Ovary (tissue), 9 donors: ENCODE results near the gene TMUB1. TPM values are rescaled to one million over a fixed set of nuclear protein-coding genes. Genes with fewer than 3 reads are reported as not detected.

Experiments used
- DNase-seq, 5 donors: peaks; one replicate each; pipeline ENCODE4 v3.0.0-alpha.2; 2019 to 2020
- H3K27ac ChIP-seq, 2 donors: fragments of 200-600 bp; one replicate each; pipeline versions ENCODE4 v1.5.1 to v1.8.0; 2019 to 2022
- H3K27me3 ChIP-seq: fragments of 200-600 bp; one replicate; pipeline ENCODE4 v1.8.0; 2022
- H3K36me3 ChIP-seq: fragments of 200-600 bp; sonication (generic); one replicate; pipeline ENCODE4 v1.5.1; 2019
- H3K4me1 ChIP-seq: one replicate; pipeline ENCODE4 v1.8.1; 2013; ENCODE audit warnings: mild to moderate bottlenecking, moderate library complexity; ENCODE audit not compliant: insufficient read depth
- H3K4me3 ChIP-seq: fragments of 200-600 bp; sonication (generic); one replicate; pipeline ENCODE4 v1.5.1; 2017
- H3K9me3 ChIP-seq, 2 donors: fragments of 200-600 bp in 1 of 2; sonication (generic) in 1 of 2; one replicate each; pipeline versions ENCODE4 v1.5.1 to v1.8.1; 2013 to 2019; ENCODE audit warnings: mild to moderate bottlenecking in 1 of 2, moderate library complexity in 1 of 2
- EP300 ChIP-seq: sonication (generic); formaldehyde crosslinking; IDR thresholded peaks from one replicate; pipeline ENCODE4 v1.6.1; 2017; ENCODE audit warnings: antibody characterized with exemption
- POLR2A ChIP-seq: fragments of 450-650 bp; IDR thresholded peaks from one replicate; pipeline ENCODE4 v1.6.1; 2017; ENCODE audit warnings: antibody characterized with exemption, mild to moderate bottlenecking, moderate library complexity
- WGBS, 3 donors: extraction: QIAGEN DNeasy Blood & Tissue Kit in 1 of 3; methylation state at CpG; one replicate each; pipeline versions ENCODE4 v1.1.5 to v1.1.7; 2013 to 2017; 5-methylcytosine and 5-hydroxymethylcytosine counted together
- intact Hi-C, 4 donors: fragments of 100-400 bp; cut with DNase I; formaldehyde crosslinking; loops; one replicate each; pipeline versions ENCODE4 v1.11.0 to v1.15.1; 2022 to 2023
- polyA plus RNA-seq, 2 donors: library from polyadenylated mRNA; stranded (reverse); fragments of 200-250 nt in 1 of 2; fragments of 350-450 nt in 1 of 2; fragmentation: Illumina TruSeq in 1 of 2; extraction: RNeasy Lipid Tissue Mini Kit (QIAGEN cat#74804) in 1 of 2; gene quantifications; one replicate each; pipeline ENCODE4 v1.2.3, GENCODE V29; 2013 to 2014
- total RNA-seq, 7 donors: library from RNA; depleted of rRNA in 2 of 7; stranded (reverse); fragments of >200 nt in 2 of 7; fragmentation: NEBNext Ultra II Directional in 3 of 7; extraction: Animal tissue kit (Norgen Biotek cat#: 25700) in 3 of 7; gene quantifications; one replicate each; pipeline versions ENCODE4 v1.1.0 to v1.2.4, GENCODE V29; 2016 to 2023
- TF ChIP-seq, protein P1 (sequence below), 3 donors: fragments of 450-650 bp in 2 of 3; fragments of 200-600 bp in 1 of 3; IDR thresholded peaks; one replicate each; pipeline versions ENCODE4 v1.5.1 to v1.8.0; 2016 to 2022; ENCODE audit warnings: antibody characterized with exemption in 3 of 3, mild to moderate bottlenecking in 1 of 3
- donor health status: DM: no; HTN: no; CAD: no; lungs with moderate emphysema.
- donor health status: DM: no; HTN: no; CAD: no.
- donor health status: Bipolar disorder and iron deficiency.
- donor health status: DM: yes; HTN: yes; CAD: no.
- donor health status: DM: no; HTN: no; CAD: no.
- donor health status: DM: yes; HTN: yes; CAD: no.

The TMUB1 gene
- total and polyA plus RNA-seq, 9 donors, result 1.9 to 40.3 (median 28.8) TPM

DNA sequence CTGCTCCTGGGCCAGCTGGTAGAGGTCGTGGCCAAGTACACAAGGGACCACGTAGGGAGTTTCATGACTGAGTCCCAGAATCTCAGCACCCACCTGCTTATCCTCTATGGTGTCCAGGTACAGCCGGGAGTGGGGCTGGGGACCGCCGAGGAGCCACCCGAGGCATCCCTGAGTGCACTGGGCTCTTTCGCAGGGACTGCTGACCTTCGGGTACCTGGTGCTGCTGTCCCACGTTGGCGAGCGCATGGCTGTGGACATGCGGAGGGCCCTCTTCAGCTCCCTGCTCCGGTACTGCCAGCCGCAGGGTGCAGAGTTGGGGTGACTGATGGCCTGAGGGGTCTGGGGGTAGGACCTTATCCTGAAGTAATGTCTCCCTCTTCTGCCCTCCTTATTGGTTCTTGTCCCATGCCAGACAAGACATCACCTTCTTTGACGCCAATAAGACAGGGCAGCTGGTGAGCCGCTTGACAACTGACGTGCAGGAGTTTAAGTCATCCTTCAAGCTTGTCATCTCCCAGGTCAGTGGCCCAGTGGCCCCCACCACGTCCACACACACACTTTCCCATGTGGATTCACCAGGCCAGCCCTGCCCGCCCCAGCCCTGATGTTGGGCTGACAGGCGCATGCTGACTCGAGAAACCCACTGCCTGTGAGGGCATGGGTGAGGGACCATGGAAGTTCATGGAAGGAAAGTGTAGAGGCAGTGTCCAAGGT, 48.8 kb downstream of the TMUB1 start:
- H3K27me3 ChIP-seq, result no peaks in the 10 kb centered on the region
- WGBS, 3 donors, result 89 to 92% (median 91%) methylated on average over 20 to 21 of the region's 21 CpGs
- H3K9me3 ChIP-seq, result no peaks in the 10 kb centered on the region
- intact Hi-C loops, result loop anchor here in 1 of 4 donors (5.0 kb wide), 1 partner anchor 78 kb away; no protein-coding TSS in a partner anchor
- no peak overlapping the region for H3K4me3 ChIP-seq
- no peaks in the 10 kb centered on the region for H3K36me3 ChIP-seq
- TF ChIP-seq, protein P1, sequence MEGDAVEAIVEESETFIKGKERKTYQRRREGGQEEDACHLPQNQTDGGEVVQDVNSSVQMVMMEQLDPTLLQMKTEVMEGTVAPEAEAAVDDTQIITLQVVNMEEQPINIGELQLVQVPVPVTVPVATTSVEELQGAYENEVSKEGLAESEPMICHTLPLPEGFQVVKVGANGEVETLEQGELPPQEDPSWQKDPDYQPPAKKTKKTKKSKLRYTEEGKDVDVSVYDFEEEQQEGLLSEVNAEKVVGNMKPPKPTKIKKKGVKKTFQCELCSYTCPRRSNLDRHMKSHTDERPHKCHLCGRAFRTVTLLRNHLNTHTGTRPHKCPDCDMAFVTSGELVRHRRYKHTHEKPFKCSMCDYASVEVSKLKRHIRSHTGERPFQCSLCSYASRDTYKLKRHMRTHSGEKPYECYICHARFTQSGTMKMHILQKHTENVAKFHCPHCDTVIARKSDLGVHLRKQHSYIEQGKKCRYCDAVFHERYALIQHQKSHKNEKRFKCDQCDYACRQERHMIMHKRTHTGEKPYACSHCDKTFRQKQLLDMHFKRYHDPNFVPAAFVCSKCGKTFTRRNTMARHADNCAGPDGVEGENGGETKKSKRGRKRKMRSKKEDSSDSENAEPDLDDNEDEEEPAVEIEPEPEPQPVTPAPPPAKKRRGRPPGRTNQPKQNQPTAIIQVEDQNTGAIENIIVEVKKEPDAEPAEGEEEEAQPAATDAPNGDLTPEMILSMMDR (IDR thresholded peaks at IDR 0.05), result no peak
- no peak for TF ChIP-seq EP300
- TF ChIP-seq POLR2A, result no peak
- DNase-seq, result no peak
- peaks cover 3% of the 10 kb centered on the region for H3K4me1 ChIP-seq
- H3K27ac ChIP-seq, result no peak overlapping the region

DNA sequence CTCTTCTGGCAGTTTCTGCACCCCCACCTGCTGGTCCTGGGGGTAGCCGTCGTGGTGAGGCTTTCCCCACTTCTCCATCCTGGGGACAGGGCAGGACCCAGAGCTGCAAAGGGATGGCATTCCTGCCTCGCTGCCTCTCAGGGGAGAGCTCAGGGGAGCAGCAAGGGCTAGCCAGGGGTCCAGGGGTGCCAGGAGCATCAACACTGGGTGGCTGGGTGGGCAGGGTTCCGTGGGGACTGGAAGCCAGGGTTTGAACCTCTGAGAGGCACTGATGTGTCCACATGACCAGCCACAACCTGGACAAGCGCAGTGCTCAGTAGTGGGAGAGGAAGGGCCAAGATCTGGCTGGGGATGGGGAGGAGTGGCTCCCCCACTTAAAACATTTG, 49.4 kb downstream of the TMUB1 start:
- intact Hi-C loops, result no loop called here
- H3K27ac ChIP-seq, result no peak overlapping the region
- WGBS, 3 donors, result 88 to 94% (median 92%) methylated on average over 5 of the region's 5 CpGs
- H3K9me3 ChIP-seq, result no peaks in the 10 kb centered on the region
- peaks cover 5% of the 10 kb centered on the region for H3K4me1 ChIP-seq
- no peak overlapping the region for H3K4me3 ChIP-seq
- TF ChIP-seq, protein P1 (IDR thresholded peaks at IDR 0.05), result no peak
- TF ChIP-seq EP300 (no peak), POLR2A (no peak)
- no peaks in the 10 kb centered on the region for H3K27me3 ChIP-seq
- no peak for DNase-seq
- no peaks in the 10 kb centered on the region for H3K36me3 ChIP-seq

DNA sequence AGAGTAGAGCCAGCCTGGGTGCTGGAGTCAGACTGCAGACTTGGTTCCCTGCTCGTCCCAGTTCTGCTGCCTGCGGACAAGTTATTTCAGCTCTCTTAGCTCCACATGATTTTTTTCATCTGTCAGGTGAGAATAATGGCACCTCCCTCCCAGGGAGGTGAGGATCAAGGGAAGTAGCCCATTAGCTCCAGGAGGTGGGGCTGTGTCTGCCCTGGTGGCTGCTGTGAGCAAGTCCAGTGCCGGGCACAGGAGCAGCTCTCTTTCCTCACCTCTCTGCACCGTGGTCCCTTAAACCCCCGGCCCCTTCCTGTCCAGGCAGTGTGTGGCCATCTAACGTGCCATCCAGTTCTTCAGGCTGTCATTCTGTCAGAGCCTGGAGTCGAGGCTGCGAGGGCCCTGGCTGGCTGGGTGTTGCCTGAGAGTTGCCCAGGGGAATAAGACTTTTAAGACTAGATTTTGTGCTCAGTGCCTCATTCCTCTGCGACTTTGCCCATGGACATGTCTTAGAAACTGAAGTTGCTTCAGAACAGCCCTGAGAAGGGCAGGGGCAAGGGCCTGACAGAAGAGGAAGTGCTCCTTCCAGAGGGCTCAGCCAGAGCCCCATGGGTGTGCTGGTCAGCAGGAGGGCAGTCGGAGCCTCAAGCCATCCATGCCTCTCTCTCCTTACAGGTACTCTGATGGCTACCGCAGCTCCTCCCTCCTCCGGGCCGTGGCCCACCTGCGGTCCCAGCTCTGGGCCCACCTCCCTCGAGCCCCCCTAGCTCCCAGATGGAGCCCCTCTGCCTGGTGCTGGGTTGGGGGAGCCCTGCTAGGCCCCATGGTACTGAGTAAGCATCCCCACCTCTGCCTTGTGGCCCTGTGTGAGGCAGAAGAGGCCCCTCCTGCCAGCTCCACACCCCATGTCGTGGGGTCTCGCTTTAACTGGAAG, 50.1 kb downstream of the TMUB1 start:
- Histone ChIP-seq H3K36me3 (no peaks in the 10 kb centered on the region), H3K4me3 (no peak overlapping the region), H3K27ac (no peak overlapping the region), H3K9me3 (no peaks in the 10 kb centered on the region), H3K4me1 (peaks cover 4% of the 10 kb centered on the region), H3K27me3 (no peaks in the 10 kb centered on the region)
- 82 to 88% (median 87%) methylated on average over 17 of the region's 17 CpGs for WGBS, 3 donors
- no peak for DNase-seq
- intact Hi-C loops, result no loop called here
- no peak for TF ChIP-seq EP300
- no peak for TF ChIP-seq POLR2A
- TF ChIP-seq, protein P1 (IDR thresholded peaks at IDR 0.05), result no peak

Other genes with a start within 250 kb of the TMUB1 start
- under 1 TPM in 2 of 7 donors, not detected in 5; 0.26 to 0.95 TPM for gene AOC1, start 231.0 kb downstream of the TMUB1 start, total RNA-seq
- gene AOC1, start 231.0 kb downstream of the TMUB1 start, polyA plus RNA-seq, result not detected
- 10 to 100 TPM in 2 of 7 donors, 1 to 10 TPM in 5; 2.0 to 26.3 (median 8.0) TPM for gene KCNH2, start 105.2 kb downstream of the TMUB1 start, total RNA-seq
- 1 to 10 TPM; 3.0 to 5.0 TPM for gene KCNH2, start 105.2 kb downstream of the TMUB1 start, polyA plus RNA-seq
- gene NOS3, start 92.5 kb downstream of the TMUB1 start, total RNA-seq, result 10 to 100 TPM in 1 of 7 donors, 1 to 10 TPM in 6; 2.9 to 26.0 (median 5.4) TPM
- gene NOS3, start 92.5 kb downstream of the TMUB1 start, polyA plus RNA-seq, result 1 to 10 TPM; 1.0 to 8.9 TPM
- 1 to 10 TPM in 1 of 7 donors, under 1 TPM in 6; 0.18 to 1.0 (median 0.40) TPM for gene ATG9B, start 59.0 kb downstream of the TMUB1 start, total RNA-seq
- gene ATG9B, start 59.0 kb downstream of the TMUB1 start, polyA plus RNA-seq, result under 1 TPM; 0.03 to 0.19 TPM
- gene ABCB8, start 55.0 kb downstream of the TMUB1 start, total RNA-seq, result 10 to 100 TPM; 15.5 to 45.2 (median 29.1) TPM
- 10 to 100 TPM in 1 of 2 donors, 1 to 10 TPM in 1; 6.1 to 14.7 TPM for gene ABCB8, start 55.0 kb downstream of the TMUB1 start, polyA plus RNA-seq
- 1 to 10 TPM; 2.5 to 9.4 (median 4.5) TPM for gene ASIC3, start 35.0 kb downstream of the TMUB1 start, total RNA-seq
- 1 to 10 TPM; 1.0 to 2.9 TPM for gene ASIC3, start 35.0 kb downstream of the TMUB1 start, polyA plus RNA-seq
- gene CDK5, start 25.6 kb downstream of the TMUB1 start, total RNA-seq, result 1 to 10 TPM; 2.7 to 5.9 (median 4.1) TPM
- 1 to 10 TPM; 3.8 to 9.4 TPM for gene CDK5, start 25.6 kb downstream of the TMUB1 start, polyA plus RNA-seq
- gene SLC4A2, start 23.9 kb downstream of the TMUB1 start, total RNA-seq, result 100 to 1,000 TPM in 4 of 7 donors, 10 to 100 TPM in 3; 55.6 to 127 (median 108) TPM
- 10 to 100 TPM; 10.5 to 53.2 TPM for gene SLC4A2, start 23.9 kb downstream of the TMUB1 start, polyA plus RNA-seq
- gene FASTK, start 2.7 kb downstream of the TMUB1 start, total RNA-seq, result 10 to 100 TPM; 58.0 to 93.3 (median 75.8) TPM
- 10 to 100 TPM in 1 of 2 donors, 1 to 10 TPM in 1; 5.4 to 95.2 TPM for gene FASTK, start 2.7 kb downstream of the TMUB1 start, polyA plus RNA-seq
- 100 to 1,000 TPM in 4 of 7 donors, 10 to 100 TPM in 3; 58.7 to 125 (median 101) TPM for gene AGAP3, start 3.0 kb upstream of the TMUB1 start, total RNA-seq
- 10 to 100 TPM; 22.3 to 77.4 TPM for gene AGAP3, start 3.0 kb upstream of the TMUB1 start, polyA plus RNA-seq
- gene GBX1, start 84.2 kb upstream of the TMUB1 start, total RNA-seq, result not detected
- not detected for gene GBX1, start 84.2 kb upstream of the TMUB1 start, polyA plus RNA-seq
- gene ASB10, start 103.8 kb upstream of the TMUB1 start, total RNA-seq, result not detected
- not detected for gene ASB10, start 103.8 kb upstream of the TMUB1 start, polyA plus RNA-seq
- gene H2BK1, start 127.0 kb upstream of the TMUB1 start, total RNA-seq, result 1 to 10 TPM in 3 of 7 donors, not detected in 4; 1.0 to 1.3 (median 1.1) TPM
- gene H2BK1, start 127.0 kb upstream of the TMUB1 start, polyA plus RNA-seq, result under 1 TPM in 1 of 2 donors, not detected in 1; 0.36 TPM
- gene ABCF2, start 143.7 kb upstream of the TMUB1 start, total RNA-seq, result 10 to 100 TPM; 20.5 to 40.3 (median 31.0) TPM
- 10 to 100 TPM; 13.6 to 19.9 TPM for gene ABCF2, start 143.7 kb upstream of the TMUB1 start, polyA plus RNA-seq
- gene CHPF2, start 149.0 kb upstream of the TMUB1 start, total RNA-seq, result 10 to 100 TPM; 19.3 to 36.2 (median 28.5) TPM
- gene CHPF2, start 149.0 kb upstream of the TMUB1 start, polyA plus RNA-seq, result 10 to 100 TPM in 1 of 2 donors, 1 to 10 TPM in 1; 8.4 to 18.8 TPM
- 100 to 1,000 TPM in 4 of 7 donors, 10 to 100 TPM in 3; 30.2 to 203 (median 101) TPM for gene SMARCD3, start 165.2 kb upstream of the TMUB1 start, total RNA-seq
- 10 to 100 TPM; 43.5 to 56.1 TPM for gene SMARCD3, start 165.2 kb upstream of the TMUB1 start, polyA plus RNA-seq